Spinal cord (tissue), 10 donors: ENCODE data around the gene EMC6. TPM values are rescaled to one million over a fixed set of nuclear protein-coding genes. Genes with fewer than 3 reads are reported as not detected.
A peak's percentile ranks its signal among the peaks of the same experiment; 100 is the strongest.

Source experiments
- DNase-seq, 6 donors: peaks; one replicate each; pipeline versions ENCODE4 v3.0.0 to v3.0.0-alpha.2; 2013 to 2015; ENCODE audit warnings: low spot score in 6 of 6, low read depth in 4 of 6
- H3K27ac ChIP-seq: one replicate; pipeline ENCODE4 v1.5.1; 2013; ENCODE audit warnings: low read depth, low read length, control low read depth
- H3K27me3 ChIP-seq: one replicate; pipeline ENCODE4 v1.6.1; 2013; ENCODE audit warnings: low read length; ENCODE audit not compliant: control insufficient read depth, insufficient read depth
- H3K36me3 ChIP-seq: one replicate; pipeline ENCODE4 v1.6.1; 2013; ENCODE audit warnings: low read length; ENCODE audit not compliant: control insufficient read depth, insufficient read depth
- H3K4me1 ChIP-seq: one replicate; pipeline ENCODE4 v1.6.1; 2013; ENCODE audit warnings: low read length; ENCODE audit not compliant: control insufficient read depth, insufficient read depth
- H3K4me3 ChIP-seq: one replicate; pipeline ENCODE4 v1.5.1; 2013; ENCODE audit warnings: low read depth, low read length, control low read depth
- H3K9me3 ChIP-seq: one replicate; pipeline ENCODE4 v1.6.1; 2013; ENCODE audit warnings: low read length; ENCODE audit not compliant: control insufficient read depth, insufficient read depth
- WGBS: methylation state at CpG from one replicate; pipeline ENCODE4 v1.1.5; 2013; ENCODE audit warnings: missing lambda C conversion rate; ENCODE audit not compliant: insufficient coverage; 5-methylcytosine and 5-hydroxymethylcytosine counted together
- polyA plus RNA-seq, 2 donors: library from polyadenylated mRNA; unstranded; fragments of 120-200 nt; gene quantifications; one replicate each; pipeline ENCODE4 v1.2.1, GENCODE V29; 2013; ENCODE audit not compliant: insufficient read length in 2 of 2
- total RNA-seq, 2 donors: library from RNA; depleted of rRNA in 1 of 2; stranded (reverse); fragments of 120-200 nt in 1 of 2; fragments of >200 nt in 1 of 2; gene quantifications; one replicate each; pipeline versions ENCODE4 v1.2.3 to v1.2.4, GENCODE V29; 2013 to 2014
- donor health status: healthy.

Gene EMC6
- total and polyA plus RNA-seq, 4 donors = 11.0 to 48.1 (median 31.2) TPM

GRCh38 chr17:3689262-3690093, 20.9 kb downstream of the EMC6 start:
- peaks cover 19% of the 10 kb centered on the region for H3K27me3 ChIP-seq
- H3K27ac ChIP-seq = no peak overlapping the region
- no peak overlapping the region for H3K4me3 ChIP-seq
- WGBS = 84% methylated on average over 36 of the region's 44 CpGs
- H3K9me3 ChIP-seq = no peaks in the 10 kb centered on the region
- DNase-seq = no peak
- H3K4me1 ChIP-seq = peaks cover 8% of the 10 kb centered on the region
- peaks cover 14% of the 10 kb centered on the region for H3K36me3 ChIP-seq

GRCh38 chr17:3690094-3690715, 21.6 kb downstream of the EMC6 start:
- H3K9me3 ChIP-seq = no peaks in the 10 kb centered on the region
- H3K4me1 ChIP-seq = peaks cover 15% of the 10 kb centered on the region
- DNase-seq = no peak
- H3K36me3 ChIP-seq = peaks cover 14% of the 10 kb centered on the region
- H3K27me3 ChIP-seq = peaks cover 23% of the 10 kb centered on the region
- no peak overlapping the region for H3K4me3 ChIP-seq
- WGBS = 71% methylated on average over 19 of the region's 22 CpGs
- H3K27ac ChIP-seq = no peak overlapping the region

GRCh38 chr17:3691617-3692067, 23.0 kb downstream of the EMC6 start:
- Histone ChIP-seq H3K36me3 (peaks cover 14% of the 10 kb centered on the region), H3K4me1 (peaks cover 25% of the 10 kb centered on the region), H3K9me3 (no peaks in the 10 kb centered on the region), H3K4me3 (no peak overlapping the region), H3K27me3 (peaks cover 33% of the 10 kb centered on the region), H3K27ac (no peak overlapping the region)
- WGBS = 77% methylated on average over 14 of the region's 16 CpGs
- DNase-seq = no peak

- H3K9me3 ChIP-seq = no peaks in the 10 kb centered on the region
- H3K36me3 ChIP-seq = peaks cover 14% of the 10 kb centered on the region
- H3K4me1 ChIP-seq = peaks cover 28% of the 10 kb centered on the region
- 86% methylated on average over 6 of the region's 9 CpGs for WGBS
- DNase-seq = no peak
- peaks cover 37% of the 10 kb centered on the region for H3K27me3 ChIP-seq
- H3K27ac ChIP-seq = no peak overlapping the region
- no peak overlapping the region for H3K4me3 ChIP-seq
These were observed 23.7 kb downstream of the EMC6 start for GRCh38 chr17:3692346-3692745.

- no peak overlapping the region for H3K4me3 ChIP-seq
- H3K27ac ChIP-seq = no peak overlapping the region
- no peaks in the 10 kb centered on the region for H3K9me3 ChIP-seq
- no peak for DNase-seq
- H3K36me3 ChIP-seq = peaks cover 14% of the 10 kb centered on the region
- peaks cover 42% of the 10 kb centered on the region for H3K27me3 ChIP-seq
- WGBS = 86% methylated on average over 3 of the region's 4 CpGs
- peaks cover 25% of the 10 kb centered on the region for H3K4me1 ChIP-seq
These were observed 24.5 kb downstream of the EMC6 start for GRCh38 chr17:3693141-3693540.

- H3K27me3 ChIP-seq = peaks cover 42% of the 10 kb centered on the region
- 82% methylated on average over 9 of the region's 9 CpGs for WGBS
- no peak overlapping the region for H3K27ac ChIP-seq
- H3K9me3 ChIP-seq = no peaks in the 10 kb centered on the region
- H3K4me1 ChIP-seq = peaks cover 24% of the 10 kb centered on the region
- H3K4me3 ChIP-seq = no peak overlapping the region
- H3K36me3 ChIP-seq = peaks cover 14% of the 10 kb centered on the region
- no peak for DNase-seq
These were observed 25.2 kb downstream of the EMC6 start for GRCh38 chr17:3693829-3694231.

- H3K27me3 ChIP-seq = peaks cover 42% of the 10 kb centered on the region
- peaks cover 7% of the 10 kb centered on the region for H3K36me3 ChIP-seq
- H3K4me3 ChIP-seq = peak overlapping the region; percentile 24
- 19% methylated on average over 12 of the region's 17 CpGs for WGBS
- no peak overlapping the region for H3K27ac ChIP-seq
- H3K9me3 ChIP-seq = no peaks in the 10 kb centered on the region
- DNase-seq = no peak
- H3K4me1 ChIP-seq = peaks cover 24% of the 10 kb centered on the region
These were observed 26.6 kb downstream of the EMC6 start for GRCh38 chr17:3695129-3695722.

GRCh38 chr17:3695723-3696411, 27.3 kb downstream of the EMC6 start, which contains the start of gene P2RX5:
TSS of gene P2RX5 (minus strand) at chr17:3696155. CDS start at chr17:3696005, 150 bp downstream.
- Histone ChIP-seq H3K27ac (no peak within 1 kb of the TSS), H3K4me3 (peak within 1 kb of the TSS; percentile 24), H3K4me1 (peaks cover 24% of the 10 kb centered on the region), H3K27me3 (peaks cover 42% of the 10 kb centered on the region), H3K36me3 (peaks cover 2% of the 10 kb centered on the region), H3K9me3 (no peaks in the 10 kb centered on the region)
- WGBS = under 1% methylated on average over 51 of the region's 65 CpGs
- DNase-seq = peak in 2 of 6 donors; percentile 32 to 46

GRCh38 chr17:3697103-3697476, 28.5 kb downstream of the EMC6 start:
- H3K27ac ChIP-seq = no peak overlapping the region
- H3K4me3 ChIP-seq = no peak overlapping the region
- peaks cover 2% of the 10 kb centered on the region for H3K36me3 ChIP-seq
- peaks cover 42% of the 10 kb centered on the region for H3K27me3 ChIP-seq
- WGBS = 70% methylated on average over 7 of the region's 12 CpGs
- H3K4me1 ChIP-seq = peaks cover 24% of the 10 kb centered on the region
- H3K9me3 ChIP-seq = no peaks in the 10 kb centered on the region
- peak in 2 of 6 donors; percentile 13 to 49 for DNase-seq
